HepG2 (cell line): ENCODE measurements around the gene CMTM3. TPM values are rescaled to one million over a fixed set of nuclear protein-coding genes. Genes with fewer than 3 reads are reported as not detected.

Source experiments
- FOXO1 ChIP-seq: sonication (generic); formaldehyde crosslinking; IDR thresholded peaks from 2 replicates; pipeline ENCODE4 v1.4.0; 2020; ENCODE audit warnings: missing genetic modification reagents
- HES4 ChIP-seq: sonication (generic); formaldehyde crosslinking; IDR thresholded peaks from 2 replicates; pipeline ENCODE4 v1.9.0; 2021; ENCODE audit warnings: mild to moderate bottlenecking, missing genetic modification reagents, borderline replicate concordance
- HMG20B ChIP-seq: conservative IDR thresholded peaks from 2 replicates; pipeline ENCODE4 v1.6.1; 2016; ENCODE audit warnings: missing genetic modification reagents, missing compliant biosample characterization
- HOXD1 ChIP-seq: sonication (generic); formaldehyde crosslinking; IDR thresholded peaks from 2 replicates; pipeline ENCODE4 v1.5.0; 2020; ENCODE audit warnings: missing genetic modification reagents
- MTA1 ChIP-seq: sonication (generic); formaldehyde crosslinking; IDR thresholded peaks from 2 replicates; pipeline ENCODE4 v1.4.0; 2020; ENCODE audit warnings: missing genetic modification reagents, mild to moderate bottlenecking, borderline replicate concordance
- RCOR2 ChIP-seq: IDR thresholded peaks from 2 replicates; pipeline ENCODE4 v1.6.1; 2016; ENCODE audit warnings: missing biosample characterization, missing genetic modification reagents
- SATB2 ChIP-seq: sonication (generic); formaldehyde crosslinking; IDR thresholded peaks from 2 replicates; pipeline ENCODE4 v1.5.0; 2020; ENCODE audit warnings: missing genetic modification reagents
- ZBTB20 ChIP-seq: sonication (generic); formaldehyde crosslinking; IDR thresholded peaks from 2 replicates; pipeline ENCODE4 v1.8.1; 2023; ENCODE audit warnings: missing genetic modification reagents, low read depth, mild to moderate bottlenecking, borderline replicate concordance
- ZBTB7B ChIP-seq: sonication (generic); formaldehyde crosslinking; IDR thresholded peaks from 2 replicates; pipeline ENCODE4 v1.4.0; 2020; ENCODE audit warnings: missing genetic modification reagents
- ZKSCAN5 ChIP-seq: sonication (generic); formaldehyde crosslinking; IDR thresholded peaks from 2 replicates; pipeline ENCODE4 v1.5.1; 2020; ENCODE audit warnings: mild to moderate bottlenecking, missing genetic modification reagents
- ZNF296 ChIP-seq: sonication (generic); formaldehyde crosslinking; conservative IDR thresholded peaks from 2 replicates; pipeline ENCODE4 v1.5.0; 2020; ENCODE audit warnings: mild to moderate bottlenecking, missing genetic modification reagents
- ZNF484 ChIP-seq: sonication (generic); formaldehyde crosslinking; IDR thresholded peaks from 2 replicates; pipeline ENCODE4 v1.5.1; 2020; ENCODE audit warnings: mild to moderate bottlenecking, low read depth, missing genetic modification reagents, borderline replicate concordance
- ZNF672 ChIP-seq: sonication (generic); formaldehyde crosslinking; IDR thresholded peaks from 2 replicates; pipeline ENCODE4 v1.8.1; 2022; ENCODE audit warnings: missing genetic modification reagents
- ZSCAN31 ChIP-seq: sonication (generic); formaldehyde crosslinking; IDR thresholded peaks from 2 replicates; pipeline ENCODE4 v1.5.0; 2020; ENCODE audit warnings: low read depth, mild to moderate bottlenecking, missing genetic modification reagents
- polyA plus RNA-seq, 8 experiments: library from polyadenylated mRNA; depleted of rRNA in 3 of 8; stranded (reverse) in 7 of 8; unstranded in 1 of 8; fragments of >200 nt; fragmentation: Illumina TruSeq in 4 of 8; extraction: Trizol in 4 of 8; gene quantifications; 2 replicates each; pipeline versions ENCODE4 v1.2.1 to v1.2.3, GENCODE V29; 2011 to 2016; ENCODE audit warnings: low read depth in 4 of 8, missing spikeins in 1 of 8, mixed read lengths in 1 of 8; ENCODE audit not compliant: insufficient read depth in 1 of 8
- total RNA-seq, 5 experiments: library from RNA; depleted of rRNA; stranded (reverse); fragments of >200 nt; fragmentation: Illumina TruSeq; extraction: Trizol; gene quantifications; 2 replicates each; pipeline ENCODE4 v1.2.3, GENCODE V29; 2016; ENCODE audit warnings: low read depth in 1 of 5
- TF ChIP-seq, protein P1 (sequence below): sonication (generic); formaldehyde crosslinking; IDR thresholded peaks from 2 replicates; pipeline ENCODE4 v1.8.0; 2022; ENCODE audit warnings: mild to moderate bottlenecking, missing genetic modification reagents; ENCODE audit not compliant: insufficient replicate concordance
- TF ChIP-seq, protein P2 (sequence below): sonication (generic); formaldehyde crosslinking; IDR thresholded peaks from 2 replicates; pipeline ENCODE4 v1.5.0; 2020; ENCODE audit warnings: missing genetic modification reagents, mild to moderate bottlenecking, borderline replicate concordance
- TF ChIP-seq, protein P3 (sequence below): sonication (generic); formaldehyde crosslinking; IDR thresholded peaks from 2 replicates; pipeline ENCODE4 v1.8.1; 2023; ENCODE audit warnings: mild to moderate bottlenecking, missing genetic modification reagents
- TF ChIP-seq, protein P4 (sequence below): sonication (generic); formaldehyde crosslinking; IDR thresholded peaks from 2 replicates; pipeline ENCODE4 v1.4.0; 2020; ENCODE audit warnings: missing genetic modification reagents

The CMTM3 gene
- total and polyA plus RNA-seq, 2 of the 13 experiments (the other 11 are each of a cell fraction or from before 2014, with no cell fraction given): 29.2 to 48.7 TPM

DNA sequence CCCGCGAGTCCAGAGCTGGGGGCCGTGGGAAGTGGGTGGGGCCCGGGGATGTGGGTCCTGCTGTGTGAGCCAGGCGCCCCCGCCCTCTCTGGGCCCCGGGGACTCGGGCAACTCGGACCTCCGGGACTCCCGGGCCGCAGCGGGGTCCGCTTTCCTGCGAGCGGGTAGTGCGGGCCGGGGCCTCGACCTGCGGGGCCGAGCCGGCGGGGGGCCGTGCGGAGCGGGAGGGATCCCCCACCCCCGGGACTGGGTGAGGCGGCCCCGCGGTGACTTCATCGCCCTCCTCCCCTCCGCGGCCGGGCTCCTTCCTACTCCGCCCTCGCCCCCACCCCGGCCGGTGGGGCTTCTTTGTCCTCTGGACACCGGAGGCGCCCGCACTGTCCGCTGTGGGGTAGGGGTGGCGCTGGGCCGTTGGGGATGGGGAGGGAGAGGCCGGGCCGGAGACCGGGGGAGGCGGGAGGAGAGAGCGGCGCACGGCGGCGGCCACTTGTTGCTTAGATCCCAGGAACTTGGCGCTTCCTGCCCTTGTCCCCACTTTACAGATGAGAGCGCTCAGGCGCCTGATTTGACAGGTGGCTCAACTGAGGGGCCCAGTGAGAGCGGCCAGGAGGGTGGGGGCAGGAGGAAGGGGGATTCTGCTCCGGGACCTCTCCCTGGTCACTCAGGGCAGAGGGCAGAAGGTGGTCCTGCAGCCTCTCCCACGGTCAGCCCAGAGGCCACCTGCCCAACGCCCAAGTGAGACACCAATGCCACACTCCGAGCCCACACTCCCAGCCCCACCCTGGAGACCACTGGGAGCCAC is 874 bp downstream of the CMTM3 start (continued):
- TF ChIP-seq, protein P1, sequence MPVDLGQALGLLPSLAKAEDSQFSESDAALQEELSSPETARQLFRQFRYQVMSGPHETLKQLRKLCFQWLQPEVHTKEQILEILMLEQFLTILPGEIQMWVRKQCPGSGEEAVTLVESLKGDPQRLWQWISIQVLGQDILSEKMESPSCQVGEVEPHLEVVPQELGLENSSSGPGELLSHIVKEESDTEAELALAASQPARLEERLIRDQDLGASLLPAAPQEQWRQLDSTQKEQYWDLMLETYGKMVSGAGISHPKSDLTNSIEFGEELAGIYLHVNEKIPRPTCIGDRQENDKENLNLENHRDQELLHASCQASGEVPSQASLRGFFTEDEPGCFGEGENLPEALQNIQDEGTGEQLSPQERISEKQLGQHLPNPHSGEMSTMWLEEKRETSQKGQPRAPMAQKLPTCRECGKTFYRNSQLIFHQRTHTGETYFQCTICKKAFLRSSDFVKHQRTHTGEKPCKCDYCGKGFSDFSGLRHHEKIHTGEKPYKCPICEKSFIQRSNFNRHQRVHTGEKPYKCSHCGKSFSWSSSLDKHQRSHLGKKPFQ (CRISPR knock-in tag): peak; percentile 51
- TF ChIP-seq ZKSCAN5 (no peak), HOXD1 (CRISPR knock-in tag) (0 out of 2 replicates have a peak, but pooled peaks have one; percentile 15), ZNF484 (no peak), ZSCAN31 (CRISPR knock-in tag) (0 out of 2 replicates have a peak, but pooled peaks have one; percentile 23), SATB2 (CRISPR knock-in tag) (no peak), RCOR2 (no peak), HES4 (CRISPR knock-in tag) (peak; percentile 56; the same call in 1 of the 2 replicates), ZNF296 (CRISPR knock-in tag) (no peak), MTA1 (CRISPR knock-in tag) (peak; percentile 67; the same call in 1 of the 2 replicates), ZBTB7B (CRISPR knock-in tag) (peak; percentile 18; the same call in 1 of the 2 replicates), ZNF672 (no peak), ZBTB20 (CRISPR knock-in tag) (peak; percentile 24; the same call in 1 of the 2 replicates), HMG20B (no peak), FOXO1 (CRISPR knock-in tag) (no peak)
- TF ChIP-seq, protein P2, sequence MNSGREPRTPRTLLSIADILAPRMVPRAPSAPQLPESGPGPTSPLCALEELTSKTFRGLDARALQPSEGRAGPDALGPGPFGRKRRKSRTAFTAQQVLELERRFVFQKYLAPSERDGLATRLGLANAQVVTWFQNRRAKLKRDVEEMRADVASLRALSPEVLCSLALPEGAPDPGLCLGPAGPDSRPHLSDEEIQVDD (CRISPR knock-in tag): no peak
- TF ChIP-seq, protein P3, sequence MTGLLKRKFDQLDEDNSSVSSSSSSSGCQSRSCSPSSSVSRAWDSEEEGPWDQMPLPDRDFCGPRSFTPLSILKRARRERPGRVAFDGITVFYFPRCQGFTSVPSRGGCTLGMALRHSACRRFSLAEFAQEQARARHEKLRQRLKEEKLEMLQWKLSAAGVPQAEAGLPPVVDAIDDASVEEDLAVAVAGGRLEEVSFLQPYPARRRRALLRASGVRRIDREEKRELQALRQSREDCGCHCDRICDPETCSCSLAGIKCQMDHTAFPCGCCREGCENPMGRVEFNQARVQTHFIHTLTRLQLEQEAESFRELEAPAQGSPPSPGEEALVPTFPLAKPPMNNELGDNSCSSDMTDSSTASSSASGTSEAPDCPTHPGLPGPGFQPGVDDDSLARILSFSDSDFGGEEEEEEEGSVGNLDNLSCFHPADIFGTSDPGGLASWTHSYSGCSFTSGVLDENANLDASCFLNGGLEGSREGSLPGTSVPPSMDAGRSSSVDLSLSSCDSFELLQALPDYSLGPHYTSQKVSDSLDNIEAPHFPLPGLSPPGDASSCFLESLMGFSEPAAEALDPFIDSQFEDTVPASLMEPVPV (CRISPR knock-in tag): peak; percentile 88; the same call in 1 of the 2 replicates
- TF ChIP-seq, protein P4, sequence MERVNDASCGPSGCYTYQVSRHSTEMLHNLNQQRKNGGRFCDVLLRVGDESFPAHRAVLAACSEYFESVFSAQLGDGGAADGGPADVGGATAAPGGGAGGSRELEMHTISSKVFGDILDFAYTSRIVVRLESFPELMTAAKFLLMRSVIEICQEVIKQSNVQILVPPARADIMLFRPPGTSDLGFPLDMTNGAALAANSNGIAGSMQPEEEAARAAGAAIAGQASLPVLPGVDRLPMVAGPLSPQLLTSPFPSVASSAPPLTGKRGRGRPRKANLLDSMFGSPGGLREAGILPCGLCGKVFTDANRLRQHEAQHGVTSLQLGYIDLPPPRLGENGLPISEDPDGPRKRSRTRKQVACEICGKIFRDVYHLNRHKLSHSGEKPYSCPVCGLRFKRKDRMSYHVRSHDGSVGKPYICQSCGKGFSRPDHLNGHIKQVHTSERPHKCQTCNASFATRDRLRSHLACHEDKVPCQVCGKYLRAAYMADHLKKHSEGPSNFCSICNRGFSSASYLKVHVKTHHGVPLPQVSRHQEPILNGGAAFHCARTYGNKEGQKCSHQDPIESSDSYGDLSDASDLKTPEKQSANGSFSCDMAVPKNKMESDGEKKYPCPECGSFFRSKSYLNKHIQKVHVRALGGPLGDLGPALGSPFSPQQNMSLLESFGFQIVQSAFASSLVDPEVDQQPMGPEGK (CRISPR knock-in tag): peak; percentile 80
